HG03558 (cell line): ENCODE measurements around the gene MRM2.
"Not testable (repeated sequence)": the region's sequence is repeated elsewhere in the genome, so short reads cannot be mapped to it uniquely, and the experiment has no call there.

Experiments used
- ATAC-seq: cut with Tn5 transposase; IDR thresholded peaks from one replicate; pipeline ENCODE4 v1.9.1; 2021; ENCODE audit warnings: moderate number of reproducible peaks; ENCODE audit not compliant: unreplicated experiment; ENCODE audit errors: extremely low read depth

The MRM2 gene

GRCh38 chr7:2269089-2269990 is 27.3 kb upstream of the MRM2 start:
- not testable (repeated sequence) for ATAC-seq

- no peak for ATAC-seq
Measured at GRCh38 chr7:2266911-2267310, 24.9 kb upstream of the MRM2 start.

- ATAC-seq: no peak
Measured at GRCh38 chr7:2264158-2264557, 22.2 kb upstream of the MRM2 start.

- ATAC-seq: no peak
Measured at GRCh38 chr7:2263176-2263575, 21.2 kb upstream of the MRM2 start.

GRCh38 chr7:2261611-2262010 is 19.6 kb upstream of the MRM2 start:
- ATAC-seq: no peak

GRCh38 chr7:2260820-2261219 is 18.8 kb upstream of the MRM2 start:
- ATAC-seq: no peak

GRCh38 chr7:2259480-2259879 is 17.5 kb upstream of the MRM2 start:
- ATAC-seq: no peak

- no peak for ATAC-seq
Measured at GRCh38 chr7:2258661-2259365, 16.8 kb upstream of the MRM2 start.

- no peak for ATAC-seq
Measured at GRCh38 chr7:2257651-2258050, 15.6 kb upstream of the MRM2 start.

GRCh38 chr7:2257046-2257551 is 15.1 kb upstream of the MRM2 start:
- no peak for ATAC-seq

GRCh38 chr7:2256306-2257045 is 14.5 kb upstream of the MRM2 start:
- ATAC-seq: no peak

- no peak for ATAC-seq
Measured at GRCh38 chr7:2255145-2256139, 13.4 kb upstream of the MRM2 start.

- no peak for ATAC-seq
Measured at GRCh38 chr7:2254429-2255144, 12.6 kb upstream of the MRM2 start.

GRCh38 chr7:2253525-2254244 is 11.7 kb upstream of the MRM2 start:
- ATAC-seq: no peak

GRCh38 chr7:2253021-2253420 is 11.0 kb upstream of the MRM2 start:
- ATAC-seq: no peak

- ATAC-seq: no peak
Measured at GRCh38 chr7:2251841-2252771, 10.1 kb upstream of the MRM2 start.

GRCh38 chr7:2251381-2251780 is 9.4 kb upstream of the MRM2 start:
- no peak for ATAC-seq
